Fibroblast of skin of abdomen (primary cell): ENCODE measurements around the gene MAST3. TPM values are rescaled to one million over a fixed set of nuclear protein-coding genes. Genes with fewer than 3 reads are reported as not detected.
A peak's percentile ranks its signal among the peaks of the same experiment; 100 is the strongest.

ENCODE experiments used
- DNase-seq: peaks from one replicate; pipeline ENCODE4 v3.0.0-alpha.2; 2013
- polyA plus RNA-seq, 2 experiments: library from polyadenylated mRNA; unstranded; fragments of 120-200 nt; gene quantifications; one replicate each; pipeline ENCODE4 v1.2.1, GENCODE V29; 2013; ENCODE audit not compliant: insufficient read length in 2 of 2

The MAST3 gene
- 3.5 TPM for polyA plus RNA-seq (2013, experiment 1 of 2; ENCODE audit: insufficient read length)
- polyA plus RNA-seq (2013, experiment 2 of 2; ENCODE audit: insufficient read length) = 4.3 TPM

DNA sequence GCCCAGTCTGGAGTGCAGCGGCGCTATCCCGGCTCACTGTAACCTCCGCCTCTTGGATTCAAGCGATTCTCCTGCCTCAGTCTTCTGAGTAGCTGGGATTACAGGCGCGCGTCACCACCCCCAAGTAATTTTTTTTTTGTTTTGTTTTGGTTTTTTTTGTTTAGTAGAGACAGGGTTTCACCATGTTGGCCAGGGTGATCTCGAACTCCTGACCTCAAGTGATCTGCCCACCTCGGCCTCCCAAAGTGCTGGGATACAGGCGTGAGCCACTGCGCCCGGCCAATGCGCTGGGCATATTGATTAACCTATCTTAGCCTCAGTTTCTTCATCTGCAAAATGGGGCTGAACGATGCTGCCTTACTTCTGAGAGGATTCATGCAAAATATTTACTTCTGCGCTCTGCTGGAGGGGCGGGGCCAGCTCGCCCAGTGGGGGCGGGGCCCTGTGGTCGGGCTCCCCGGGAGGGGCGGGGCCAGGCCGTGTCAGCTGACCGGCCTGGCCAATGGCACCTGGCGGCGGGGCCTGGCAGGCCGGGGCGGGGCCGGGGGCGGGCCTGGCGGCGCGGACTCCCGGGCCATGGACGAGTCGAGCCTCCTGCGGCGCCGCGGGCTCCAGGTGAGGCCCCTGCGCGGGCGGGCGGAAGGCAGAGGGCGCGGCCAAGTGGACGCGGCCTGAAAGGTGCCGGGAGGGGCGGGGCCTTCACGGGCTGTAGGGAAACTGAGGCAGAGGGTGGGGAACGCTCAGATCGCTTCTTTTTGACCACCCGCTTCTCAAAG, at the start of gene MAST3:
MAST3 (plus strand) TSS at position 562 of the 776 bp plus-strand sequence; CDS start at position 577, 15 bp downstream.
- peak; percentile 71 for DNase-seq

DNA sequence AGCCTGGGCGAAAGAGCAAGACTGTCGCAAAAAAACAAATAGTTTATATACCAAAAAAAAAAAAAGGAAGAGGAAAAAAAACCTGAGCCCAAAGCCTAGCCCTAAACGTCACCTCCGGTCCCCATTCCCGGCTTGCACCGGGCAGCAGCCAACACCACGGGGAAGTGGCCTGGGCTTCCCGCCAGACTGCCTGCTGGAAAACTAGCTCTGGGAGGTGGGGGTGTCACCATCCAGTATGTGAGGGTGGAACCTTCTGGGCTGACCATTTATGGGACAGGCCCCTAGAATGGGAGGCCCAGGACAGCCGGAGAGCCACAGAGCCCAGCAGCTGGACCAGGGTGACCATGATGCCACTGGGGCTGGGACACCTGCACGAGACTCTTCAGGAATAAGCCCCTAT, 48.2 kb upstream of the MAST3 start:
- no peak for DNase-seq

DNA sequence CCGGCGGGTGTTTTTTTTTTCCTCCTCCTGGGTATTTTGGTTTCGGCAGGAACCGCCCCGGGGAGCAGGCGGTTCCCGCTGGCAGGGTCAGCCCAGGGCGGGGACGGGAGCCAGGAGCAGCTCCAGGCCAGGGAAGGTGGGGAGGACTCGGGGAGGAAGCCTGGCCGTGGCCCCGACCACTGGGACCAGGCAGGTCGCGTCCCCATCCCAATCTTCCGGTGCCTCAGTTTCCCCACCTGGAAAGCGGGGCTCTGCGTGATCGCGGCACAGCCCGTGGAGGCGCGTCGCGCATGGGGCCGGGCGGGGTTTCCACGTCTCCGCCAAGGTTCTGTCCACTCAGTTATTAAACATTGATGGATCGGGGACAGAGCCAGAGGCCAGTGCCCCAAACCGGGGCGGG, 45.7 kb upstream of the MAST3 start:
- DNase-seq = no peak

GRCh38 chr19:18053576-18054219, 43.9 kb upstream of the MAST3 start:
- DNase-seq = peak; percentile 54

- DNase-seq = no peak
Observed at GRCh38 chr19:18055967-18056366, 41.6 kb upstream of the MAST3 start.

- DNase-seq = no peak
Observed at GRCh38 chr19:18057557-18057956, 40.0 kb upstream of the MAST3 start.

DNA sequence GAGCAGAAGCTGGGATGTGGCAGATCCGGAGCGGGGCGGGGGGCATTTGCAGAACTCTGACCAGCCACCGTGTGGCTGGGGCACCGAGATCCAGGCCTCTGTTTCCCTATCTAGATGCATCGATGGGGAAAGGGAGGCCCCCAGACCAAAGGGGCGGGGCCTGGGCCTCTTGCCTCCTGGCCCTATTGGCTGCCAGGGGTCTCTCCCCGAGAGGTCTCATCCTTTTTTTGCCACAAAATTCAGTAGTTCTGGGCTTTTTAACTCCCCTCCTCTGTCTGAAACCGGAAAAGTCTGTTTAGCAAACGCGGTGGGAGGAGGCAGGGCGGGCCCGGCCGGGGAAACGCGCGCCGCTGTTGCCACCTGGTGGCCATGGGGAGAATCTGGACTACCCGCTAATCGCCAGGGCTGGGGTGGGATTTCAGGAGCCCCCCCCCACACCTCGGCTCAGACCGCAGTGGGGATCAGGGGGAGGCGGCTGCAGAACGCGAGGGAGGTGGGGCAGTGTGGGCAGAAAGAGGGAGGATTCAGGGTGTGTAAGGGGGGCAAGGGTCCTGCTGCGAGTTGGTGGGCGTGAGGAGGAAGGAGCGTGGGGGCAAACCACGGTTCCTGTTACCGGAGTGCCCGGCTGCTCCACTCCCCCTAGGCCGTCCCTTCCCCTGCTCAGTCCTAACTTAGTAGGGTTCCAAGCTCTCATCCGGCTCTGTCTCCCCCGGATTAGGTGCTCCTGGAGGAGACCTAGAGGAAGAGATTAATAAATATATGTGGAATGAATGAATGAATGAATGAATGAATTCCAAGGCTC, 39.2 kb upstream of the MAST3 start:
- peak; percentile 76 for DNase-seq

DNA sequence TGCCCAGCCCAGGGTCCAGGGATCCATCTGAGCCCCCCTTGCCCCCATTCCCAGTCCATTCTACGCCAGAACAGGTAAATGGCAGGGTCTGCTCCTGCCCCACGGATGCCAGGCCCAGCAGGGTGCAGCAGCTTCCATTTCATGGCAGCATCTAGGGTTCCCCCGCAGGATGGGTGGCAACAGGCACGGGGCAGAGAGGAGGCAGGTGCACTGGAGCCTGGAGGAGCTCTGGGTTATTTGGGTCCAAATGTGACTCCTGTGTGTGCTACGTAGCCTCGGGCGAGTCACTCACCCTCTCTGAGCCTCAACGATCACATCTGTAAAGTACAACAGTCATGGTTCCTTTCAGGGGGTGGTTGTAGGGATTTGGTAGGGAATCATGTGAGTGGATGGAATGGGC, 38.3 kb upstream of the MAST3 start:
- no peak for DNase-seq

DNA sequence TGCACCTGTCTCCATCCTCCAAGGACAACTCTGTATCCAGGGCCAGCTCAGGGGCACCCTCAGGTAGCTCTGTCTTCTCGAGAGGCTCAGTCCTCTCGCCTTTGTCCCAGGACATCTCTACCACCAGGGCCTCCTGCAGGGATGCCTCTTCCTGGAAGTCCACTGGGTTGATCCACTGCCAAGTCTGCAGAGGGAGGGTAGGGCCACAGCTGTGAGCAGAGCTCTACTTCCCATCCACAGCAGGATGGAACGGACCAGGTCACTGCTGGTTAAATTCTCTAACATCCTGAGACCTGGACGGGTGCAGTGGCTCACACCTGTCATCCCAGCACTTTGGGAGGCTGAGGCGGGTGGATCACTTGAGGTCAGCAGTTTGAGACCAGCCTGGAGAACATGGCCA, 37.7 kb upstream of the MAST3 start:
- DNase-seq = no peak

DNA sequence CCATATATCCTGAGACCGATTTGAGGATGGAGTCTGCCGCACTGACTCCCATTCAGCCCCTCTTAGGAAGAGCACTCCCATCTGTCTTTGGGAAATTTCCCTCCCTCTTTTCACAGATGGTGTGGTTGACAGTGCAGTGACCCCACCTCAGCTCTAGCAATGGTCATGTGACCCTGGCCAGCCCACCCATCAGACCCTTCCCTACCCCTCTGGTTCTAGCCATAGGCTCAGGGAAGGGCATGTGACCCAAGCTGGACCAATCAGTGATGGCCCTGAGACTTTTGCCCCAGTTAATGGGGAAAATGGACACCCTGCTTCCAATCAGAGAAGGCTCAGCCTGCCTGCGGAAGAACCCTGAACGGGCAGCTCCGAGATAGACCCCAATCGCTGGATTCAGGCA, 37.1 kb upstream of the MAST3 start:
- no peak for DNase-seq

DNA sequence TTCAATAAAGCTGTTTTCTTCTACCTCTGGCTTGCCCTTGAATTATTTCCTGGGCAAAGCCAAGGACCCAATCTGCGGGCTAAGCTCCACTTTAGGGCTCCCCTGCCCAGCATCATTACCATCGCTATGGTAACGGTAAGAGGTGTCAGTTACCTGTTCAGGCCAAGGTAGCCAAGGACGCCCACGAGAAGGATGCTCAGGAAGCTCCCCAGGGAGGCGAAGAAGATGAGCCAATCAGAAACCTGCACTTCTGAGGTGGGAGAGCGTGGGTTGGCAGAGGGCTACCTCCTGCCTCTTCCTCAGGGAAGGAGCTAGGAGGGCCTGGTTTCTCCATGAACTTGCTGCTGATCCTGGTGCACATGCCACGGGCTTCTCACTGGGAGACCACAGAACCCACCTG, 35.5 kb upstream of the MAST3 start:
- DNase-seq = no peak

- DNase-seq = no peak
Observed at GRCh38 chr19:18063463-18063862, 34.1 kb upstream of the MAST3 start.

DNA sequence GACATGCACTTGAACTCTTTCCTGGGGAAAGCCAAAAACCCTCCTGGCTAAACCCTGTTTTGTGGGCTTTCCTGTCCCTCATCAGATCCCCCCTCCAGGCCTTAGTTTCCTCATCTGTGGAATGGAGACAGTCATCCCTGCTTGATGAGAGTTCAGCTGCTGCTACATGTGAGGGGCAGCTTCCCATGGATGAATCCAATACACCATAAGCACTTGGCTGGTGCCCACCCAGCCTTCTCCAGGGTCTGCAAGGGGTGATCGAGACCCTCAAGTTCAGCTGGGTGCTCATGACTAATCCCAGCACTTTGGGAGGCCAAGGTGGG, 32.4 kb upstream of the MAST3 start:
- no peak for DNase-seq

DNA sequence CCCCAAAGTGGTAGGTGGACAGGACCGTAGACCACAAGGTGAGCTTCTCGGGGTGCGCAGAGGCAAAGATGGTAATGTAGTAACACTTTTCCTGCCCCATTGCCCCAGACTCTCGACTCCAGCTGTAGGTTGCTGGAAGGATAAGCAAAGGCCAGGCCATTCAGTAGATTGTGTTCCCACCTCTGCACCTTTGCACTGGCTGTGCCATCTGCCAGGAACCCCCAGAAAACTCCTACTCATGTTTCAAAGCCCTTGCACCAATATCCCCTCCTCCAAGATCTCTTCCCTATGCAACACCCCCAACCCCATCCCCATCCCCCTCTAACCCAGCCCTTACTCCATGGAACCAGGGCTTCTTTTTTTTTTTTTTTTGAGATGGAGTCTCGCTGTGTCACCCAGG, 29.2 kb upstream of the MAST3 start:
- no peak for DNase-seq

- no peak for DNase-seq
Observed at GRCh38 chr19:18069383-18069782, 28.2 kb upstream of the MAST3 start.

- no peak for DNase-seq
Observed at GRCh38 chr19:18070181-18070580, 27.4 kb upstream of the MAST3 start.

- DNase-seq = no peak
Observed at GRCh38 chr19:18072335-18072734, 25.2 kb upstream of the MAST3 start.

DNA sequence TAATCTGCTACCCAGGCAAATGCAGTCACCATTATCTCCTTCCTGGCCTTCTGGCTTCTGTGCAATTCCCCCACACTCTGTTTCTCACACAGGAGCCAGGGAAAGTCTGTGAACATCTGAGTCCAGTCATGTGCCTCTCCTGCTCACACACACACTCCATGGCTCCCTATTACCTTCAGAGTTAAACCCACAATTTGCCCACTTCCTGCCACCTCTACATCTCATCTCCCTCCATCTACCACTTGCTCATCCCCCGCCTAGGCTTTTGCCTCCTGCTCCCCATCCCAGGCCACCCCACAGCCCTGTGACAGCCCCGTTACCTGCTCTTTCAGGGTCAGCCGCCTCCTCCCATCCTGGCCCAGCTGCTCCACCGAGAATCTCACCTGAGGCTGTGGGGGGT, 24.4 kb upstream of the MAST3 start:
- no peak for DNase-seq

- DNase-seq = no peak
Observed at GRCh38 chr19:18074192-18074591, 23.4 kb upstream of the MAST3 start.

DNA sequence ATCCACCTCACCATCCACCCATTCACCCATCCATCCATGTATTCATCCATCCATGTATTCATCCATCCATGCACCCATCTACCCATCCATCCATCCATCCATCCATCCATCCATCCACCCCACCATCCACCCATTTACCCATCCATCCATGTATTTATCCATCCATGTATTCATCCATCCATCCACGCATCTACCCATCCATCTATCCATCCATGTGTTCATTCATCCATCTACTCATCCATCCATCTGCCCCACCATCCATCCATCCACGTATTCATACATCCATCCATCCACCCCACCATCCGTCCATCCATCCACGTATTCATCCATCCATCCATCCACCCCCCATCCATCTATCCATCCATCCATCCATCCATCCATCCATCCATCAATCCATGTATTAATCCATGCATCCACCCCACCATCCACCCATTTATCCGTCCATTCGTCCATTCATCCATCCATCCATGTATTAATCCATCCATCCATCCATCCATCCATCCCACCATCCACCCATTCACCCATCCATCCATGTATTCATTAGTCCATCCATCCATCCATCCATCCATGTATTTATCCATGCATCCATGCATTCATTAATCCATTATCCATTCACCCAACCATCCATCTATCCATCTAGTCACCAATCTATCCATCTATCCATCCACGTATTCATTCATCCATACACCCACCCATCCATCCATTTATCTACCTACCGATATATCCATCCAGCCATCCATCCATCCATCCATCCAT, 13.5 kb upstream of the MAST3 start:
- no peak for DNase-seq

DNA sequence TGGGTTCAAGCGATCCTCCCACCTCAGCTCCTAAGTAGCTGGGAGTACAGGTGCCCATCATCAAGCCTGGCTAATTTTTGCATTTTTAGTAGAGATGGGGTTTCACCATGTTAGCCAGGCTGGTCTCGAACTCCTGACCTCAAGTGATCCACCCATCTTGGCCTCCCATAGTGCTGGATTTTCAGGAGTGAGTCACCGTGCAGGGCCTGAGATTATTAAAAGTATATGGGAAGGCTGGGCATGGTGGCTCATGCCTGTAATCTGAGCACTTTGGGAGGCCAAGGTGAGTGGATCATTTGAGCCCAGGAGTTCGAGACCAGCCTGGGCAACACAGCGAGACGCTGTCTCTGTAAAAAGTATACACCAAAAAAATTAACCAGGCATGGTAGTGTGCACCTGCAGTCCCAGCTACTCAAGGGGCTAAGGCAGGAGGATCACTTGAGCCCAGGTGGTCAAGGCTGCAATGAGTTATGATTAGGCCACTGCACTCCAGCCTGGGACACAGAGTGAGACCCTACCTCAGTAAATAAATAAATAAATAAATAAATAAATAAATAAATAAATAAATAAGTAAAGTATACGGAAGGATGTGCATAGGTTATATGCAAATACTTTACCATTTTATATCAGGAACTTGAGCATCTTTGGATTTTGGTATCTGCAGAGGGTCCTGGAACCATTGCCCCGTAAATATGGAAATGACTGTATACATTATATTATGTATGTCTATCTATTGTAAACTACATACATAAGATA, 11.7 kb upstream of the MAST3 start:
- DNase-seq = no peak

GRCh38 chr19:18086590-18087138, 10.9 kb upstream of the MAST3 start, which contains the start of gene IL12RB1:
IL12RB1 (minus strand) TSS chr19:18086934; CDS start chr19:18086823, 111 bp downstream.
- DNase-seq = no peak
